Pulmonary artery endothelial cell (primary cell): ENCODE measurements around the gene MELTF. TPM values are rescaled to one million over a fixed set of nuclear protein-coding genes. Genes with fewer than 3 reads are reported as not detected.

ENCODE experiments used
- DNase-seq: peaks from one replicate; pipeline ENCODE4 v3.0.0-alpha.2; 2011; ENCODE audit warnings: low read depth, low spot score
- total RNA-seq: library from RNA; depleted of rRNA; stranded (reverse); fragments of >200 nt; gene quantifications from 2 replicates; pipeline ENCODE4 v1.2.3, GENCODE V29; 2014

Gene MELTF
- total RNA-seq, 1 donor from 2014 or later: 9.3 TPM

DNA sequence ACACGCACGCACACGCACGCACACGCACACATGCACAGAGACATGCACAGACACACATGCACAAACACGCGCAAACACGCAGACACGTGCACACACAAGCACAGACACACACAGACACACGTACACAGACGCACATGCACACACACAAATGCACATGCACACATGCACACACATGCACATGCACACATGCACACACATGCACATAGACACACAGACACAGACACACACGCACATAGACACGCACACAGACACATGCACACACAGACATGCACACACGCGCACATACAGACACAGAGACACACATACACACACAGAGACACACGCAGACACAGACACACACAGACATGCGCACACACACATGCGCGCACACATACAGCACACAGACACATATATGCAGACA, 34.6 kb downstream of the MELTF start:
- no peak for DNase-seq

DNA sequence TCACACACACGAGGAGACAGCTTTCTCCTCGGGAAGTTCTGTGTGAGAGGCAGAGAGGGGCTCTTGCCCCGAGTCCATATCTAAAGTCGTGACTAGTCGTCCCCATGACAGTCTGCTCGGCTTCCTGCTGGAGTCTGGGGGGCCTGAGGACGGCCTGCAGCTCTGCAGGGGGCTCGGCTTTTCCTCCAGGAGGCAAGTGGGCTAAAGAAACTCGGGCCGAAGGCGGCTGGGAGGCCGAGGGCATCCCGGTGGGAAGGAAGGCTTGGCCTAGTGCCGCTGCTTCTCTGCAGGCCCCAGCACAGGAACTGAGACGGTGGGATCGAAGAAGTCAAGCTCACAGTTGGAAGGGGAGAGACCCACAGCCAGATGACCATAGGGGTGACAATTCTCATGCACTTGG, 35.6 kb downstream of the MELTF start:
- no peak for DNase-seq

DNA sequence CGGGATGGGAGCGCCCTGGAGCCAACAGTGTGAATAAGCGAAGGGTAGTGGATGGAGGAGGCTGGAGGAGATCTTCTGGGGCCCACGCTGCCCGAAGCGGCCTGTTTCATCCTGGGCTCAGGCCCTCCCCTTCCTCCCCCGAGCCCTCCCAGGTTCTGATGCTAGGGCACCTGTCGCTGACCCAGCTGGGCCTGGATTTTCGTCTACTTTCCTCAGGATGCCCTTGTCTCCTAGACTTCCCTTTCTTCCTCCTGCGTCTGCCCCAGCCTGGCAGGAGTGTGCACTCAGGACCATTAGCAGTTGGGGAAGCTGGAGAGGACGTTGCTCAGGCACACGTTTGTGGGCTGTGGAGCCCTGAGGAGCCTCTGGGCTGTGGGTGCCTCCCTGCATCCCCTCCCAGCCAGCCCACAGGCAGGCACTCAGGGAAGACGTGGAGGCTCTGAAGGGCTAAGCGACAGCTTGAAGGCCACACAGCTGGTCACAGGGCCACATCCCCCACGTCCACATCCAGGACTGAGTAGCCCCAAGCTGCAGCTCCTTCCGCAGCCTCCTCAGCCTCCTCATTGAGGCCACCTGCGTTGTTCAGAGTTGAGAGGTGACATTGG, 37.1 kb downstream of the MELTF start:
- DNase-seq: no peak

DNA sequence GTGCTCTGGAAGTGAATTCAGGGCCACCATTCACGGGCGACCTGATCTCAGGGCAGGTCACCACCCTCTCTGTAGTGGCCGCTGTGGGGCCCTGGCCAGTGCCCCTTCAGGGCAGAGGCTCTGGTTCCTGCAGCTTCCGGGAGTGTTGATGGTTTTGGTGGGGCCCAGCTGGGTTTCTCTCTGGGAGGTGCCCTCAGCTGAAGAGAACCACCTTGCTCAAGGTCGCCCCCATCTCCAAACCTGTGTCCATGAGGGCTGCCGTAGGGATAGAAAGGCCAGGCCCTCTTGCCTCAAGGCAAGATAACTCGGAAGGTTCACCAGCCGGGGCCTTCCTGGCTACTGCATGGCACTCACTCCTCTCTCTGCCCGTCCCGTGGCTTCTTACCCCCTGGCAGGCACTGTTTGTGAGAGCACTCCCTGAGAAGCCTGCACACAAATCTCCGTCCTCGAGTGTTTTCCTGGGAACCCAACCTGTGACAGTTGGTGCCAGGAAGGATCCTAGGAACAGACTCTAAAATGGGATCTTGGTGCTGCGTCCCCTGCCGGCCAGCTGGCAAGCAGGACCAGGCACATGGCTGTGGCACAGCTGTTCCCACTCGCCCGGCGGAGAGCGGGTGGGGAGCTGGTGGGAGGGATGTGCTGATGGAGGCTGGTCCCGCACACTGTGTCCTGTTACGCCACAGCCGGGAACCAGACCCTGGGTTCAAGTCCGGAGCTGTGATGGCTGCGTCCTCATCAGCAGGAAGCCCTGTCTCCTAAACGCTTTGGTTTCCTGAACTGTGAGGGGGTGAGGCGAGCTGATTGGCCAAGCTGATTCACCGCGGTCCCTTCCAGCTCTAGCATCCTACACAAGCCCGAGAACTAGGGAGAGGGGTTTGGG, 37.8 kb downstream of the MELTF start:
- DNase-seq: no peak

DNA sequence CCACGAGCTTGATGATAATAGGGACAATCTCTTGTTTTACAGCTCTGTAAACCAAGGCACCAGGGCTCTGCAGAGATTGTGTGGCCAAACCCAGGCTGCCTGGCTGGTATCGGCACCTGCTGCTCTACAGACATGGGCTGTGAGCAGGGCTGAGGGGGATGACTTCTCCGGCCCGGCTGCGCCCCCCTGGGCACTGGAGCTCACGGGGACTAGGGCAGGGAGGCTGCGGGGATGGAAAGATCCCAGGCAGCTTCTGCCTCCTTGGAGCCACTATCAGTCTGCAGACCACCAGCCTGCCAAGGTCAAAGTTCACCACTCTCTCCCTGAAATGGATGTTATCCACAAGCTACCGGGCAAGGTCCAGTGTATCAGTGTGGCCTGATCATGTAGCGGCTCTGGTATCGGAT, 39.0 kb downstream of the MELTF start:
- DNase-seq: no peak

DNA sequence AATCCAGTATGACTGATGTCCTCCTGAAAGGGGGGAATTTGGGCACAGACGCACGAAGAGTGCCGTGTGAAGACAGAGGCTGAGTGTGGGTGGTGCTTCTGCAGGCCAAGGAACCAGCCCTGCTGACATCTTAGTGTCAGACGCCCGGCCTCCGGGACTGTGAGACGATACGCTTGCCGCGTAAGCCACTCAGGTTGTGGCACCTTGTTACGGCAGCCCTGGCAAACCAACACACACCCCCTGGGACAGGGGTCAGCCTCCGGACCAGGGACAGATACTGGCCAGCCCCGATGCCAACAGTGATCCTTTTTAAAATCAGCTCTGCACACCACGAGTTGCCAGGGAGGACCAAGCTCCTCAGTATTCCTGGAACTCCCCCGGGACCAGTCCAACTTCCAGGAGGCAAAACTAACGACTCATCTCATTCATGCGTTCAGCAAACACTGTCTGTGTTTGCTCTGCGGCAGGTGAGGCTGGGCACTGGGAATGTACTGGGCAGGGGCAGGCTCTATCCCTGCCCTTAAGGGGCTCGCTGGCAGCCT, 39.8 kb downstream of the MELTF start:
- DNase-seq: no peak

DNA sequence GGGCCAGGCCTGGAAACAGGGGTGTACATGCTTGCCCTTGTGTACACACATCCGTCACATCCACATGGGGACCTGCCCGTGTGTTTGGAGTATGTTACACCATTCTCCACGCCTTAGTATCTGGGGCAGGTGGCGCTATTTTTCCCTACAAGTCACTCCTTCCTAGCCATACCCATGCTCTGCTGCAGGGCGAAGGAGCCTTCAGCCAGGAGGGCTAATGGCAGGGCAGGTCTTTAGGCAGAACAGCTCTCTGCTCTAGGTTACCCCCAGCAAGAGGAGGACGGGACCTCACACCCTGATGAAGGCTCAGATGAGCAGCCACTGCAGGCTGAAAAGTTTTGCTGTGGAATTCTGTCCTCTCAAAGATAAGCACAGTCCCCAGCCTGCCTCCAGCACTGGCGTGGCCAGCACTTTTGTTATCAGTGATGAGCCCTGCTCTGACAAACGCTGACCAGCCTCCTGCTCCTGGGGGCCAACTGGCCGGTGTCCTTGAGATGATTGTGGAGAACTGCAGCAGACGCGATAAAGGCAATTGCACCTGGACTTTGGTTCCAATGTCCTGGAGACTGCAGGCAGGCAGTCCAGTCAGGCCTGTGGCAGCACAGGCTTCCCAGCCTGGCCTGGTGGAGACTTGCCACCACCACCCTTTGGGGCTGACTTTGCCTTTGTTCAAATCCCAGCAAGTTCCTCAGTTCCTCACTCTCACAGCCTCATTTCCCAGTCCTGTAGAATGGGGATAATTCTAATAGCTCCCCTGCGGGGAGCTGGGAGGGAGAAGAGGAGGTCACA, 41.2 kb downstream of the MELTF start:
- no peak for DNase-seq

DNA sequence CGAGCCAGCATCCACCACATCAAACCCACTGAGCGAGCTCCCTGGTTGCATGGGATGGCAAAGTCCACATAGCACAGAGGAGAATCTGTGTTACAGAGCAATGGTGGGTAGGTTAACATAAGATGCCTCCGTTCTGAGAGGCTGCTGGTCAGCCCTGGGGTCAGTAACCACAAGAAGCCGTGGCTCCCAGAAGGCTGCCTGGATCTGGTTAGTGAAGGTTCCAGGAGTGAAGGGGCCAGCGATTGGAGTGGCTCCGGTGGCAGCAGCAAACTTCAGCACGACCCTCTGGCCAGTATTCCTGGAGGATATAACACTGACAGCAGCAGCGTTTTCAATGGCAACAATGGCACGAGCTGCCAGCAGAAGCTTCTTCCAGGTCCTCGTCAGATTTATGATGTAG, 42.6 kb downstream of the MELTF start:
- no peak for DNase-seq

DNA sequence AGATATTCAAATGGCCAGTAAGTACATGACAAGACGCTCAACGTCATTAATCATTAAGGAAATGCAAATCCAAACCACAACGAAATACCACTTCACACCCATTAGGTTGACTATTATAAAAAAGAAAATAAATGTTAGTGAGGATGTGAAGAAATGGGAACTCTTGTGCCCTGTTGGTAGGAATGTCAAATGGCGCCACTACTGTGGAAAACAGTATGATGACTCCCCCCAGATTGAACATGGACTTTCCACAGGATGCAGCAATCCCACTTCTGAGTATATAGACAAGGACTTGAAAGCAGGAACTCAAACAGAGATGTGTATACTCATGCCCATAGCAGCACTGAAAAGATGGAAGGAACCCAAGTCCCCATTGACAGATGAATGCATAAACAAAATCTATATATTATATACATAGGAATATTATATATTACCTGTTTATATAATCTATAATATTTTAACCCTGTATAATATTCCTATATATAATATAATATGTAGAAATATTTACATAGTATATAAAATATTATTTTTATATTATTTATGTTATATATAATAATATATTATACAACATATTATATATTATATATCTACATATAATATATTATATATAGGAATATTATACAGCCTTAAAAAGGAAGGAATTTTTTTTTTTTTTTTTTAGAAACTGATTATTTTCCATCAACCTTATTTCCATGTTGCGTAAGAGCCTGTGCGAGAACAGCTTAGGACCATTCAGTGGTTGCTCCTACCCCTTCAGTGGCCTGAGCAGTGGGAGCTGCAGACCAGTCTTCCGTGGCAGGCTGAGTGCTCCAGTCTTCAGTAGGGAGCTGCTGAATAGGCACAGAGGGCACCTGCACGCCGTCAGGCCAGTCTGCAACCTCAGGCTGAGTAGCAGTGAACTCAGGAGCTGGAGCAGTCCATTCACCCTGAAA, 43.4 kb downstream of the MELTF start:
- no peak for DNase-seq

DNA sequence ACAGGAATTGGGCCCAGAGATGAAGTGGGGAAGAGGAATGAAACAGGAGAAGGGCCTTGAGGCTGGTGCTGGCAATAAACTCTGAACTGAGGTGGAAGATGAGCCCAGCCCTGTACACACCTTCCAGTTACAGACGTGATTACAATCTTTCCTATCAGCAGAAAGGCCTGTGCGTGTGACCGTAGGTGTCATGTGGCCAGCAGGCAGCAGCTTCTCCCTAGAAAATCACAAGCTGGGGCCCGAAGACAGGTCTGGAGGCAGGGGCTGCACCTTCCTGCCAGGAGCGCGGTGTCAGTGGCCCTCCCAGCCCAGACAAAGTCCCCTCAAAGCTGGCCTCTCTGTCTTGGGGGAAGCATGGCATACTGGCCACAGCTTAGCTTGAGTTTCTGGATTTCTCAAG, 44.3 kb downstream of the MELTF start:
- DNase-seq: no peak

DNA sequence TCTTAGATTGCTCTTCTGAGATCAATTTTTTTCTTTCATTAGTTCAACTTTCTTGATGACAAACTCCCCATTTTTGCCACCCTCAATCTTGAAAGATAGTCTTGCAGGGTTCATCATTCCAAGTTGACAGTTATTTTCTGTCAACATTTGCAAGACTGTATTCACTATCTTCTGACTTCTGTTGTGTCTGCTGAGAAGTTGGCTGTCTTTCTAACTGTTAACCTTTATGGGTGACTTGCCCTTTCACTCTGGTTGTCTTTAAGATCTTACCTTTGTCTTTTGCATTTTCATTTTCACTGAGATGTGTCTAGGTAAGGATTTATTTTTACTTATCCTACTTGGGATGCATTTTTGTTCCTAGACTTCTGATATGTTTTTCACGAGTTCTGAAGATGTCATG, 46.4 kb downstream of the MELTF start:
- DNase-seq: no peak

DNA sequence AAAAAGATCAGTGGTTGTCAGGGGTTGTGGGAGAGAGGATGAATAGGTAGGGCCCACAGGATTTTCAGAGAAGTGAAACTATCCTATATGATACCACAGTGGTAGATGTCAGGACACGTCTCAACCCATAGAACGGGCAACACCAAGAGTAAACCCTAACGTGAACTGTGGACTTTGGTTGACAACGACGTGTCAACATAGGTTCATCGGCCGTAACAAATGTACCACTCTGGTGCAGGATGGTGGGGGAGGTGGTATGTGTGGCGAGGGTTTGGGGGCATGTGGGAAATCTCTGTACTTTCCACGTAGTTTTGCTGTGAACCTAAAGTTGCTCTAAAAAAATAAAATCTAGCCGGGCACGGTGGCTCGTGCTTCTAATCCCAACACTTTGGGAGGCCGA, 48.0 kb downstream of the MELTF start:
- DNase-seq: no peak

DNA sequence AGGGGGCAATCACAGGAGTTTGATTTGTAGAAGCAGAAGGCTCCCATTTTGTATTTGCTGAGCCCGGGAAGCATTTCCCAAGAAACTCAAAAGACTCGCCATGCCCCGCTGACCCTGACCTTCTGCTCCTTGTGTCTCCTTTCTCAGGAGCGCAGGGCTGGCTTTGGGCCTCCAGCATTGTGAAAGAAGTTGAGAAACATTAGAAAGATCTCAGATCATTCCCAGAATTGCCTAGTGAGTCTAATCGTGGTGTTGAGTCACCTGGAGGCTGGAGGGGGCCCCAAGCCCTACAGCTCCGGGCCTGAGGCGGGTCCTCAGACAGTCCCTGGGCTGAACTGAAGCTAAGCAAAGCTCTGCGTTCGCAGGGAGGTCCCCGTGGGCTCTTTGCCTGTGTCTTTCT, 50.1 kb downstream of the MELTF start:
- no peak for DNase-seq

DNA sequence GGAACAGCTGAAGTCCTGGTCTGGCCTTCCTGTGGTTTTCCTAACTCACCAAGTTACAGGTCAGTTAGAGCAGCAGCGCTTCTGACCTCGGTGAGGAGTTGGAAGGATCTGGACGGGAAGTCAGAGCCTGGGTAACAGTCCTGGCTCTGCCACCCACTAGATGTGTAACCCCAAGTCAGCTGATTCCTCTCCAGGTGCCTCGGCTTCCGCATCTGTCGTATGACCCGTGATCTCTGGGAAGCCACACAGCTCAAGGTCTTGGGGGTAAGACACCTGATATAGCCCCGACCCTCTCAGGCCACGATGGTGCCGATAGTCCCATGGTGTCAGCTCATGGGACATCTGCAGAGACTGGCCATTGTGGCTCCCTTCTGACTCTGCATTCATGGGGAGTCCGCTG, 52.7 kb downstream of the MELTF start:
- no peak for DNase-seq

DNA sequence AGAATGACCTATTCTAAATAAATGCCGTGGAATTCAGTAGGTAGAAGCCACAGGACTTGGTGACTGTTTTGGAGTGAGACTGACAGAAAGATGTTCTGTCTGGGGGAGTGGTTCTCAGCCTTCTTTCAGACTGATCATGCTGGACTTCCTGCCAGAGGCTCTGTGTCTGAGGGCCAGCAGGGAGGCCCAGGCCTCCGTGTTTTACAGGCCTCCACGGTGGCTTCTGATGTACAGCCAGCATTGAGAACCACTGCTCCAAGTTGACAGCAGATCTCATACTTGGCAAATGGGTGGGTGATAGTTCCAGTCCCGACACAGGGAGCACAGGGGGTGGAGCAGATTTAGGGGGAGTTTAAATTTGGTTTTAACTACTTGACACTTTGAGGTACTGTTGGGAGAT, 54.3 kb downstream of the MELTF start:
- no peak for DNase-seq

DNA sequence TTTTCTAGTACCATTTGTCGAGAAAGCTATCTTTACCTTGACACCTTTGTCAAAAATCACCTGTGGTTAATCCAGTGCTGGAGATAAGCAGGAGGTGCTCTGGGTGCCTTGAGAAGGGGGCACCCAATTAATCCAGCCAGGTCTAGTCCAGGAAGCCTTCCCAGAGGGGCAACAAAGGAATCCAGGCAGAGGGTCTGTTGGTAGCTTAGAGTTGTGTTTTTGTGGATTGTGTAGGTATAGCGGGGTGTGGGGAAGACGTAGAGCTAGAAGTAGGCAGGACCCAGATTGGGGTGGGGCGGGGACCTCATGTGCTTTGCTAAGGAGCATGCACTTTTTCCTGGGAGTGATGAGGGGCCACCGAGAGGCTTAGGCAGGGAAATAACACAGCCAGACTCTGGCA, 55.0 kb downstream of the MELTF start:
- no peak for DNase-seq

DNA sequence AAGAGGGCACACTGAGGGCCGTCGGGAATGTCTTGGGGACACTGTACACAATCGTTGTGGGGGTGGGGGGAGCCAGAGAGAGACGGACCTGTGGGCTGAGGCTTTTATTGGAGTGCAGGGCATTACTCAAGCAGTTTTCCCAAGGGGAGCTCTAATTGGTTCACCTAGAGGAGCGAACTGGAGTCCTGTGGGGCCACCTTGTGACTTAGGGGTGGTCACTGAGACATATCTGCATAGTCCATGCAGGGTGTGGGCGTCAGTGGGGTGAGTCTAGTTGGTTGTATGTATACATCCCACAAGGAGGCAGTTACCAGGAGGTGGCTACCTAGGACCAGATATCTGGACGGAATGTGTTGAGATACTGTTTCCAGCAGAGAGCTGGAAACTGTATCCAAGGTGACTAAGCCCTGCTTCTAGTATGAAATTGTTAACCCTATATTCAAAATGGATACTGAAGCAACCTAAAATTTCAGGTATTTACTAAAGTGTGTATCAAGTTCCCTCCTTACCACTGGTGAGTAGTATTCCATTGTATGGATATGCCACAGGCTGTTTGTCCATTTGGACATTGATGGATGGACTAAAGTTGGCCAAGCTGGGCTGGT, 58.4 kb downstream of the MELTF start:
- no peak for DNase-seq

DNA sequence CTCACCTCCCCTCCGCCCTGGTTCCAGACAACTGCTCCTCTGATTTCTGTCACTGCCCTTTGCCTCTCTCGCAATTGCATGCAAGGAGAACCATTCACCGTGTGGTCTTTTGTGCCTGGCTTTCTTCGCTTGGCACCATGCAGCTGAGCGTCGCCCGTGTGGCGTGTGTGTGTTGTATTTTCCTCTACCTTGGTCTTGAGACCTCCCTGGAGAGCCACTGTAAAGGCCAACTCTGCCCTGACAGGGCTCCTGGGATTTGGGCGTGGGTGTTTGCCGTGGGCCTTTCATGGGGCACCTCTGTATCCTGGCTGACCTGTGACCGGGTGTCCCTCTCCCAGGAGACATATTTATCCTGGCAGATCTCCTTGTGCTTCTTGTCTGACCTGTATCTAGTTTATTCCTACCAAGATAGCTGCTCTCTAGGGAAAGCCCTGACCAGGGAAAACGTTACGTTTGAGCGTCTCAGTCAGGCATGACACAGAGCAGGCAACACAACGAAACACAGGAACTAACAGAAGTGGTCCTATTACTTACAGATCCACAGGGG, 59.0 kb downstream of the MELTF start:
- DNase-seq: no peak

DNA sequence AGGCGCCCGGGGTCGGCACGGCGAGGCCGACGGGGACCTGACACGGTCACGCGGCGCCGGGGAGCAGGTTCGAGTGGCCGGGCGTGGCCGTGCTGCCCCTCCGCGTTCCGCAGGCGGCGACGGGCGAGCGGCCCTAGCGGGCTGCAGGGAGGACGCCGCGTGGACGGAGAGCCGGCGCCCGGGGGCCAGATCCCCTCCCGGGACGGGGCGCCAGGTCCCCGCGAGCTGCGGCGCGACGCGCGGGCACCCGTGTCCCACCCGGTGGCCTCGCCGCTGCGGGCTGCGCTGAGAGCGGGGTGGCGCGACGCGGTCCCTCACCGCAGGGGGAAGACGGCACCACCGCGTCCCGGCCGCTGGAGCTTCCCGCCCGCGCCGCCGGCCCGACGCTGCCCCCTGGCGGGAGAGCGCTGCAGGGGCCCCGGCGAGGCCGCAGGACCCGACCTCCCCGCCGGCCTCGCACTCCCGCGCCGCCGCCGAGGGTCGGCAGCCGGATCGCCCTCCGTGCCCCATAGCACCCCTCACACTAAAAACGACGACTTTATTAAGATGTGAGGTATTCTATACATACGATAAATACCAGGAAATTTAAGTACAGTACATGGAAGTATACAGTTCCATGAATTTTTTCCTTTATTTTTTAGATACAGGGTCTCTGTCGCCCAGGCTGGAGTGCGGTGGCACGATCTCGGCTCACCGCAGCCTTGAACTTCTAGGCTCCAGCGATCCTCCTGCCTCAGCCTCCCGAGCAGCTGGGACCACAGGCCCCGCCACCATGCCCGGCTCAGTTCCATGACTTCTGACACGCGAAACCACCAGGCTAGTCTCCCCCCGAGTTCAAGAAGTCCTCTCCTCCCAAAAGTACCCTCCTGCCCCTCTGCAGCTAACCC, 59.7 kb downstream of the MELTF start:
- no peak for DNase-seq
